GM23248 (cell line): ENCODE measurements around the gene ADGRL3. TPM values are rescaled to one million over a fixed set of nuclear protein-coding genes. Genes with fewer than 3 reads are reported as not detected.
"Not testable (repeated sequence)": the region's sequence is repeated elsewhere in the genome, so short reads cannot be mapped to it uniquely, and the experiment has no call there.

Experiments used
- DNase-seq: peaks from one replicate; pipeline ENCODE4 v3.0.0-alpha.2; 2015
- H2AFZ ChIP-seq: fragments of 200-600 bp; sonication (generic); 2 replicates; pipeline ENCODE4 v1.6.1; 2016; ENCODE audit warnings: antibody characterized with exemption
- H3F3A ChIP-seq: fragments of 200-600 bp; sonication (generic); 2 replicates; pipeline ENCODE4 v1.6.1; 2016; ENCODE audit warnings: mild to moderate bottlenecking, antibody characterized with exemption, mixed run types; ENCODE audit not compliant: insufficient read depth
- H3K27ac ChIP-seq: fragments of 200-600 bp; sonication (generic); 2 replicates; pipeline ENCODE4 v1.5.1; 2016; ENCODE audit warnings: mild to moderate bottlenecking
- H3K27me3 ChIP-seq: fragments of 200-600 bp; sonication (generic); replicated peaks from 2 replicates; pipeline ENCODE4 v1.6.1; 2016; ENCODE audit warnings: mild to moderate bottlenecking; ENCODE audit not compliant: insufficient read depth
- H3K36me3 ChIP-seq: fragments of 200-600 bp; sonication (generic); 2 replicates; pipeline ENCODE4 v1.6.1; 2016; ENCODE audit warnings: low read depth, mild to moderate bottlenecking
- H3K4me1 ChIP-seq: fragments of 200-600 bp; sonication (generic); 2 replicates; pipeline ENCODE4 v1.6.1; 2016; ENCODE audit warnings: mild to moderate bottlenecking; ENCODE audit not compliant: insufficient read depth
- H3K4me2 ChIP-seq: fragments of 200-600 bp; sonication (generic); one replicate; pipeline ENCODE4 v1.6.1; 2016; ENCODE audit warnings: mild to moderate bottlenecking; ENCODE audit not compliant: unreplicated experiment
- H3K4me3 ChIP-seq: fragments of 200-600 bp; sonication (generic); 2 replicates; pipeline ENCODE4 v1.5.1; 2016; ENCODE audit warnings: mild to moderate bottlenecking
- H3K79me2 ChIP-seq: fragments of 200-600 bp; sonication (generic); 2 replicates; pipeline ENCODE4 v1.6.1; 2016; ENCODE audit warnings: mild to moderate bottlenecking; ENCODE audit not compliant: insufficient read depth
- H3K9ac ChIP-seq: fragments of 200-600 bp; sonication (generic); 2 replicates; pipeline ENCODE4 v1.6.1; 2016; ENCODE audit warnings: mild to moderate bottlenecking
- H3K9me2 ChIP-seq: fragments of 200-600 bp; sonication (generic); 2 replicates; pipeline ENCODE4 v1.6.1; 2016; ENCODE audit warnings: mixed run types, mild to moderate bottlenecking, moderate library complexity; ENCODE audit not compliant: insufficient read depth
- H3K9me3 ChIP-seq: fragments of 200-600 bp; sonication (generic); one replicate; pipeline ENCODE4 v1.6.1; 2017; ENCODE audit warnings: low read depth
- H4K20me1 ChIP-seq: fragments of 200-600 bp; sonication (generic); 2 replicates; pipeline ENCODE4 v1.6.0; 2016; ENCODE audit not compliant: insufficient read depth
- EZH2 ChIP-seq: fragments of 200-600 bp; sonication (generic); IDR thresholded peaks from 2 replicates; pipeline ENCODE4 v1.6.1; 2018; ENCODE audit warnings: antibody characterized with exemption, mild to moderate bottlenecking; ENCODE audit not compliant: insufficient read depth, poor library complexity, severe bottlenecking
- EZH2phosphoT487 ChIP-seq: fragments of 200-600 bp; sonication (generic); IDR thresholded peaks from 2 replicates; pipeline ENCODE4 v1.6.1; 2018; ENCODE audit warnings: antibody characterized with exemption, moderate library complexity, mild to moderate bottlenecking, low read depth; ENCODE audit not compliant: insufficient read depth
- WGBS, 2 experiments: methylation state at CpG; one replicate each; pipeline ENCODE4 v1.1.6; 2015 to 2017; ENCODE audit warnings: low lambda C conversion rate in 2 of 2, low coverage in 1 of 2; ENCODE audit errors: missing lambda C conversion rate in 2 of 2; 5-methylcytosine and 5-hydroxymethylcytosine counted together
- in situ Hi-C: fragments of 300-500 bp; cut with MboI; formaldehyde crosslinking; loops from 2 replicates; pipeline ENCODE4 v1.15.0; 2020
- polyA plus RNA-seq: library from polyadenylated mRNA; unstranded; fragments of >200 nt; fragmentation: Nextera tagmentation; extraction: Ambion mirVana; gene quantifications from 2 replicates; pipeline ENCODE4 v1.2.1, GENCODE V29; 2016
- total RNA-seq: library from RNA; depleted of rRNA; stranded (reverse); fragments of >200 nt; shearing (Covaris generic); gene quantifications from 2 replicates; pipeline ENCODE4 v1.2.3, GENCODE V29; 2014

Gene ADGRL3
- total and polyA plus RNA-seq, 2 experiments from 2014 or later, result not detected

GRCh38 chr4:61505773-61506685 is 305.9 kb downstream of the ADGRL3 start:
- H3K36me3 ChIP-seq, result no peaks in the 10 kb centered on the region
- TF ChIP-seq EZH2 (no peak), EZH2phosphoT487 (no peak)
- no peaks in the 10 kb centered on the region for H3K79me2 ChIP-seq
- H2AFZ ChIP-seq, result no peak overlapping the region
- no peaks in the 10 kb centered on the region for H3K9me3 ChIP-seq
- no peaks in the 10 kb centered on the region for H3F3A ChIP-seq
- H3K4me1 ChIP-seq, result no peaks in the 10 kb centered on the region
- no peak overlapping the region for H3K4me2 ChIP-seq
- in situ Hi-C loops, result no loop called here
- no peaks in the 10 kb centered on the region for H3K27me3 ChIP-seq
- no peak overlapping the region for H3K9ac ChIP-seq
- no peak overlapping the region for H3K27ac ChIP-seq
- no peak overlapping the region for H3K4me3 ChIP-seq
- H4K20me1 ChIP-seq, result no peaks in the 10 kb centered on the region
- DNase-seq, result no peak
- H3K9me2 ChIP-seq, result no peaks in the 10 kb centered on the region
- 3 to 4% methylated on average over 2 of the region's 2 CpGs for WGBS, 2 experiments

- no peak overlapping the region for H3K9ac ChIP-seq
- 3 to 6% methylated on average over 2 of the region's 2 CpGs for WGBS, 2 experiments
- H3K4me1 ChIP-seq, result no peaks in the 10 kb centered on the region
- H3K4me2 ChIP-seq, result no peak overlapping the region
- no peak for TF ChIP-seq EZH2
- no peak for TF ChIP-seq EZH2phosphoT487
- no peaks in the 10 kb centered on the region for H3K79me2 ChIP-seq
- in situ Hi-C loops, result no loop called here
- H3K36me3 ChIP-seq, result no peaks in the 10 kb centered on the region
- no peaks in the 10 kb centered on the region for H4K20me1 ChIP-seq
- no peak overlapping the region for H3K27ac ChIP-seq
- no peak for DNase-seq
- no peak overlapping the region for H3K4me3 ChIP-seq
- H3F3A ChIP-seq, result no peaks in the 10 kb centered on the region
- H2AFZ ChIP-seq, result no peak overlapping the region
- H3K9me3 ChIP-seq, result no peaks in the 10 kb centered on the region
- no peaks in the 10 kb centered on the region for H3K9me2 ChIP-seq
- H3K27me3 ChIP-seq, result no peaks in the 10 kb centered on the region
These were observed 307.0 kb downstream of the ADGRL3 start for GRCh38 chr4:61507091-61507490.

- H2AFZ ChIP-seq, H3K36me3 ChIP-seq, H3K79me2 ChIP-seq, H3F3A ChIP-seq, H3K9me2 ChIP-seq, H3K27me3 ChIP-seq, H3K9ac ChIP-seq, H3K4me3 ChIP-seq, DNase-seq, H4K20me1 ChIP-seq, H3K4me2 ChIP-seq, H3K9me3 ChIP-seq, H3K27ac ChIP-seq, in situ Hi-C loops, H3K4me1 ChIP-seq: not testable (repeated sequence)
- 66 to 67% methylated on average over 3 of the region's 3 CpGs for WGBS, 2 experiments
These were observed 309.7 kb downstream of the ADGRL3 start for GRCh38 chr4:61509721-61510241.

GRCh38 chr4:61511716-61512488 is 311.8 kb downstream of the ADGRL3 start:
- in situ Hi-C loops, result no loop called here
- H3K27ac ChIP-seq, result no peak overlapping the region
- H3K9me2 ChIP-seq, result no peaks in the 10 kb centered on the region
- no peaks in the 10 kb centered on the region for H3K4me1 ChIP-seq
- no peak overlapping the region for H2AFZ ChIP-seq
- no peaks in the 10 kb centered on the region for H4K20me1 ChIP-seq
- peak; percentile 12 for DNase-seq
- H3K27me3 ChIP-seq, result no peaks in the 10 kb centered on the region
- H3K4me3 ChIP-seq, result no peak overlapping the region
- no peaks in the 10 kb centered on the region for H3K36me3 ChIP-seq
- H3K79me2 ChIP-seq, result no peaks in the 10 kb centered on the region
- no peaks in the 10 kb centered on the region for H3K9me3 ChIP-seq
- no peak overlapping the region for H3K4me2 ChIP-seq
- no peak for TF ChIP-seq EZH2phosphoT487
- no peak for TF ChIP-seq EZH2
- H3F3A ChIP-seq, result no peaks in the 10 kb centered on the region
- 2 to 8% methylated on average over 2 of the region's 2 CpGs for WGBS, 2 experiments
- no peak overlapping the region for H3K9ac ChIP-seq
